ENCODE measurements around the gene SF3B2. TPM values are rescaled to one million over a fixed set of nuclear protein-coding genes. Genes with fewer than 3 reads are reported as not detected.
A peak's percentile ranks its signal among the peaks of the same experiment; 100 is the strongest.

SF3B2 gene
- total RNA-seq, 3 donors from 2014 or later = 368 to 384 (median 376) TPM

- peaks cover 20% of the 10 kb centered on the region for H3K36me3 Mint-ChIP-seq (ENCODE audit: insufficient read depth)
- peak overlapping the region; percentile 100 for H3K4me3 Mint-ChIP-seq
- H3K27me3 Mint-ChIP-seq (ENCODE audit: low read depth) = peaks cover 3% of the 10 kb centered on the region
- DNase-seq (no peak), ATAC-seq (no peak)
- no peaks in the 10 kb centered on the region for H3K9me3 Mint-ChIP-seq
- H3K4me1 Mint-ChIP-seq (ENCODE audit: low read depth) = peaks cover 30% of the 10 kb centered on the region
These were observed 1.5 kb upstream of the SF3B2 start for GRCh38 chr11:66050581-66051231.

- DNase-seq (no peak), ATAC-seq (no peak)
- peaks cover 29% of the 10 kb centered on the region for H3K4me1 Mint-ChIP-seq (ENCODE audit: low read depth)
- H3K36me3 Mint-ChIP-seq (ENCODE audit: insufficient read depth) = peaks cover 24% of the 10 kb centered on the region
- peak overlapping the region; percentile 100 for H3K4me3 Mint-ChIP-seq
- peaks cover 3% of the 10 kb centered on the region for H3K27me3 Mint-ChIP-seq (ENCODE audit: low read depth)
- H3K9me3 Mint-ChIP-seq = no peaks in the 10 kb centered on the region
These were observed 796 bp upstream of the SF3B2 start for GRCh38 chr11:66051371-66051765.

- no peak for ATAC-seq
These were observed 459 bp downstream of the SF3B2 start for GRCh38 chr11:66052664-66052982.

GRCh38 chr11:66055021-66055420 is 2.9 kb downstream of the SF3B2 start:
- ATAC-seq (no peak), DNase-seq (no peak)
- H3K36me3 Mint-ChIP-seq (ENCODE audit: insufficient read depth) = peaks cover 45% of the 10 kb centered on the region
- H3K27me3 Mint-ChIP-seq (ENCODE audit: low read depth) = no peaks in the 10 kb centered on the region
- peak overlapping the region; percentile 34 for H3K4me3 Mint-ChIP-seq
- no peaks in the 10 kb centered on the region for H3K9me3 Mint-ChIP-seq
- H3K4me1 Mint-ChIP-seq (ENCODE audit: low read depth) = peaks cover 26% of the 10 kb centered on the region

More at GRCh38 chr11:66052664-66052982, 459 bp downstream of the SF3B2 start:
- Mint-ChIP-seq H3K27me3 (ENCODE audit: low read depth) (peaks cover 3% of the 10 kb centered on the region), H3K9me3 (no peaks in the 10 kb centered on the region), H3K4me1 (ENCODE audit: low read depth) (peaks cover 29% of the 10 kb centered on the region), H3K4me3 (peak overlapping the region; percentile 100), H3K36me3 (ENCODE audit: insufficient read depth) (peaks cover 31% of the 10 kb centered on the region)
- DNase-seq = no peak

- H3K4me1 Mint-ChIP-seq (ENCODE audit: low read depth) = peaks cover 28% of the 10 kb centered on the region
- no peak for DNase-seq
- no peak for ATAC-seq
- H3K27me3 Mint-ChIP-seq (ENCODE audit: low read depth) = no peaks in the 10 kb centered on the region
- H3K9me3 Mint-ChIP-seq = no peaks in the 10 kb centered on the region
- peaks cover 56% of the 10 kb centered on the region for H3K36me3 Mint-ChIP-seq (ENCODE audit: insufficient read depth)
- no peak overlapping the region for H3K4me3 Mint-ChIP-seq
These were observed 4.3 kb downstream of the SF3B2 start for GRCh38 chr11:66056501-66056900.

GRCh38 chr11:66059966-66060680 is 8.0 kb downstream of the SF3B2 start:
- Mint-ChIP-seq H3K4me1 (ENCODE audit: low read depth) (peaks cover 29% of the 10 kb centered on the region), H3K4me3 (no peak overlapping the region), H3K9me3 (no peaks in the 10 kb centered on the region), H3K36me3 (ENCODE audit: insufficient read depth) (peaks cover 68% of the 10 kb centered on the region), H3K27me3 (ENCODE audit: low read depth) (no peaks in the 10 kb centered on the region)
- DNase-seq (no peak), ATAC-seq (no peak)

GRCh38 chr11:66061268-66061667 is 9.1 kb downstream of the SF3B2 start:
- DNase-seq (no peak), ATAC-seq (no peak)
- H3K27me3 Mint-ChIP-seq (ENCODE audit: low read depth) = no peaks in the 10 kb centered on the region
- peaks cover 68% of the 10 kb centered on the region for H3K36me3 Mint-ChIP-seq (ENCODE audit: insufficient read depth)
- H3K9me3 Mint-ChIP-seq = no peaks in the 10 kb centered on the region
- peak overlapping the region; percentile 57 for H3K4me3 Mint-ChIP-seq
- peaks cover 31% of the 10 kb centered on the region for H3K4me1 Mint-ChIP-seq (ENCODE audit: low read depth)

GRCh38 chr11:66062408-66062807 is 10.2 kb downstream of the SF3B2 start:
- H3K4me1 Mint-ChIP-seq (ENCODE audit: low read depth) = peaks cover 42% of the 10 kb centered on the region
- ATAC-seq (no peak), DNase-seq (no peak)
- no peaks in the 10 kb centered on the region for H3K9me3 Mint-ChIP-seq
- H3K36me3 Mint-ChIP-seq (ENCODE audit: insufficient read depth) = peaks cover 71% of the 10 kb centered on the region
- no peaks in the 10 kb centered on the region for H3K27me3 Mint-ChIP-seq (ENCODE audit: low read depth)
- no peak overlapping the region for H3K4me3 Mint-ChIP-seq

GRCh38 chr11:66063900-66064299 is 11.7 kb downstream of the SF3B2 start:
- Mint-ChIP-seq H3K4me1 (ENCODE audit: low read depth) (peaks cover 55% of the 10 kb centered on the region), H3K9me3 (no peaks in the 10 kb centered on the region), H3K36me3 (ENCODE audit: insufficient read depth) (peaks cover 74% of the 10 kb centered on the region), H3K27me3 (ENCODE audit: low read depth) (no peaks in the 10 kb centered on the region), H3K4me3 (no peak overlapping the region)
- no peak for ATAC-seq
- DNase-seq = no peak

GRCh38 chr11:66064571-66064970 is 12.4 kb downstream of the SF3B2 start:
- peaks cover 61% of the 10 kb centered on the region for H3K4me1 Mint-ChIP-seq (ENCODE audit: low read depth)
- H3K9me3 Mint-ChIP-seq = no peaks in the 10 kb centered on the region
- peaks cover 77% of the 10 kb centered on the region for H3K36me3 Mint-ChIP-seq (ENCODE audit: insufficient read depth)
- no peak overlapping the region for H3K4me3 Mint-ChIP-seq
- ATAC-seq = no peak
- no peaks in the 10 kb centered on the region for H3K27me3 Mint-ChIP-seq (ENCODE audit: low read depth)
- no peak for DNase-seq

GRCh38 chr11:66066751-66067150 is 14.6 kb downstream of the SF3B2 start:
- no peaks in the 10 kb centered on the region for H3K27me3 Mint-ChIP-seq (ENCODE audit: low read depth)

GRCh38 chr11:66067640-66068039 is 15.5 kb downstream of the SF3B2 start:
- Mint-ChIP-seq H3K27me3 (ENCODE audit: low read depth) (no peaks in the 10 kb centered on the region), H3K4me1 (ENCODE audit: low read depth) (peaks cover 62% of the 10 kb centered on the region), H3K9me3 (no peaks in the 10 kb centered on the region), H3K4me3 (no peak overlapping the region), H3K36me3 (ENCODE audit: insufficient read depth) (peaks cover 58% of the 10 kb centered on the region)
- no peak for ATAC-seq
- DNase-seq = no peak

More at GRCh38 chr11:66066751-66067150, 14.6 kb downstream of the SF3B2 start:
- Mint-ChIP-seq H3K36me3 (ENCODE audit: insufficient read depth) (peaks cover 61% of the 10 kb centered on the region), H3K9me3 (no peaks in the 10 kb centered on the region), H3K4me3 (no peak overlapping the region), H3K4me1 (ENCODE audit: low read depth) (peaks cover 55% of the 10 kb centered on the region)
- no peak for ATAC-seq
- DNase-seq = no peak

- peak overlapping the region; percentile 86 for H3K4me3 Mint-ChIP-seq
- peak; percentile 20 to 43 for ATAC-seq
- peak; percentile 75 for DNase-seq
These were observed 16.1 kb downstream of the SF3B2 start for GRCh38 chr11:66068154-66068821.

GRCh38 chr11:66068923-66069714 is 17.0 kb downstream of the SF3B2 start:
- Mint-ChIP-seq H3K27me3 (ENCODE audit: low read depth) (no peaks in the 10 kb centered on the region), H3K4me1 (ENCODE audit: low read depth) (peaks cover 64% of the 10 kb centered on the region), H3K36me3 (ENCODE audit: insufficient read depth) (peaks cover 49% of the 10 kb centered on the region), H3K4me3 (peak overlapping the region; percentile 86), H3K9me3 (no peaks in the 10 kb centered on the region)
- ATAC-seq (no peak), DNase-seq (peak; percentile 25)

More at GRCh38 chr11:66068154-66068821, 16.1 kb downstream of the SF3B2 start:
- no peaks in the 10 kb centered on the region for H3K27me3 Mint-ChIP-seq (ENCODE audit: low read depth)
- no peaks in the 10 kb centered on the region for H3K9me3 Mint-ChIP-seq
- peaks cover 55% of the 10 kb centered on the region for H3K36me3 Mint-ChIP-seq (ENCODE audit: insufficient read depth)
- H3K4me1 Mint-ChIP-seq (ENCODE audit: low read depth) = peaks cover 63% of the 10 kb centered on the region

Measured in activated T-cell treated with anti-CD3 and anti-CD28 coated beads, Interleukin-2, amount 50 U/mL, for 4 hours (primary cell).